GM23248 (cell line): ENCODE results near the gene LRP1. TPM values are rescaled to one million over a fixed set of nuclear protein-coding genes. Genes with fewer than 3 reads are reported as not detected.
A peak's percentile ranks its signal among the peaks of the same experiment; 100 is the strongest.

Source experiments
- DNase-seq: peaks from one replicate; pipeline ENCODE4 v3.0.0-alpha.2; 2015
- H2AFZ ChIP-seq: fragments of 200-600 bp; sonication (generic); 2 replicates; pipeline ENCODE4 v1.6.1; 2016; ENCODE audit warnings: antibody characterized with exemption
- H3F3A ChIP-seq: fragments of 200-600 bp; sonication (generic); 2 replicates; pipeline ENCODE4 v1.6.1; 2016; ENCODE audit warnings: mild to moderate bottlenecking, antibody characterized with exemption, mixed run types; ENCODE audit not compliant: insufficient read depth
- H3K27ac ChIP-seq: fragments of 200-600 bp; sonication (generic); 2 replicates; pipeline ENCODE4 v1.5.1; 2016; ENCODE audit warnings: mild to moderate bottlenecking
- H3K27me3 ChIP-seq: fragments of 200-600 bp; sonication (generic); replicated peaks from 2 replicates; pipeline ENCODE4 v1.6.1; 2016; ENCODE audit warnings: mild to moderate bottlenecking; ENCODE audit not compliant: insufficient read depth
- H3K36me3 ChIP-seq: fragments of 200-600 bp; sonication (generic); 2 replicates; pipeline ENCODE4 v1.6.1; 2016; ENCODE audit warnings: low read depth, mild to moderate bottlenecking
- H3K4me1 ChIP-seq: fragments of 200-600 bp; sonication (generic); 2 replicates; pipeline ENCODE4 v1.6.1; 2016; ENCODE audit warnings: mild to moderate bottlenecking; ENCODE audit not compliant: insufficient read depth
- H3K4me2 ChIP-seq: fragments of 200-600 bp; sonication (generic); one replicate; pipeline ENCODE4 v1.6.1; 2016; ENCODE audit warnings: mild to moderate bottlenecking; ENCODE audit not compliant: unreplicated experiment
- H3K4me3 ChIP-seq: fragments of 200-600 bp; sonication (generic); 2 replicates; pipeline ENCODE4 v1.5.1; 2016; ENCODE audit warnings: mild to moderate bottlenecking
- H3K79me2 ChIP-seq: fragments of 200-600 bp; sonication (generic); 2 replicates; pipeline ENCODE4 v1.6.1; 2016; ENCODE audit warnings: mild to moderate bottlenecking; ENCODE audit not compliant: insufficient read depth
- H3K9ac ChIP-seq: fragments of 200-600 bp; sonication (generic); 2 replicates; pipeline ENCODE4 v1.6.1; 2016; ENCODE audit warnings: mild to moderate bottlenecking
- H3K9me2 ChIP-seq: fragments of 200-600 bp; sonication (generic); 2 replicates; pipeline ENCODE4 v1.6.1; 2016; ENCODE audit warnings: mixed run types, mild to moderate bottlenecking, moderate library complexity; ENCODE audit not compliant: insufficient read depth
- H3K9me3 ChIP-seq: fragments of 200-600 bp; sonication (generic); one replicate; pipeline ENCODE4 v1.6.1; 2017; ENCODE audit warnings: low read depth
- H4K20me1 ChIP-seq: fragments of 200-600 bp; sonication (generic); 2 replicates; pipeline ENCODE4 v1.6.0; 2016; ENCODE audit not compliant: insufficient read depth
- EZH2 ChIP-seq: fragments of 200-600 bp; sonication (generic); IDR thresholded peaks from 2 replicates; pipeline ENCODE4 v1.6.1; 2018; ENCODE audit warnings: antibody characterized with exemption, mild to moderate bottlenecking; ENCODE audit not compliant: insufficient read depth, poor library complexity, severe bottlenecking
- EZH2phosphoT487 ChIP-seq: fragments of 200-600 bp; sonication (generic); IDR thresholded peaks from 2 replicates; pipeline ENCODE4 v1.6.1; 2018; ENCODE audit warnings: antibody characterized with exemption, moderate library complexity, mild to moderate bottlenecking, low read depth; ENCODE audit not compliant: insufficient read depth
- WGBS, 2 experiments: methylation state at CpG; one replicate each; pipeline ENCODE4 v1.1.6; 2015 to 2017; ENCODE audit warnings: low lambda C conversion rate in 2 of 2, low coverage in 1 of 2; ENCODE audit errors: missing lambda C conversion rate in 2 of 2; 5-methylcytosine and 5-hydroxymethylcytosine counted together
- in situ Hi-C: fragments of 300-500 bp; cut with MboI; formaldehyde crosslinking; loops from 2 replicates; pipeline ENCODE4 v1.15.0; 2020
- polyA plus RNA-seq: library from polyadenylated mRNA; unstranded; fragments of >200 nt; fragmentation: Nextera tagmentation; extraction: Ambion mirVana; gene quantifications from 2 replicates; pipeline ENCODE4 v1.2.1, GENCODE V29; 2016
- total RNA-seq: library from RNA; depleted of rRNA; stranded (reverse); fragments of >200 nt; shearing (Covaris generic); gene quantifications from 2 replicates; pipeline ENCODE4 v1.2.3, GENCODE V29; 2014

LRP1 gene
- total and polyA plus RNA-seq, 2 experiments from 2014 or later = 166 to 257 TPM

DNA sequence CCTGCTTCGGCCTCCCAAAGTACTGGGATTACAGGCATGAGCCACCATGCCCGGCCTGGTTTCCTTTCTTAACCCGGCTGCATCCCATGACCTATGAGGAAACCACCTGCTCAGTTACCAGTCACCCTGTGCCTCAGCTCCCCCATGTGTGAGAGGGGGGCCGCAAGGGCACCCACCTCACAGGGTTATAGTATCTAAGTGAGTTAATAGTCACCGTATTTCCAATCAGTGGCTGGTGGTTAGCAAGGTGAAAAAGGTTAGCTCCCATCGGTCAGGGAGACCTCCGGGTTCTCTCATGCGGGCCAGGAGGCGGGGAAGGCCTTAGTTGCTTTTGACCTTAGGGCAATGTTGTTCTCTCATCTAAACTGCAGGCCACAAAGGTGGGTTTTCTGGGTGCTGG, 6.7 kb downstream of the LRP1 start:
- no peak for TF ChIP-seq EZH2phosphoT487
- no peak for TF ChIP-seq EZH2
- Histone ChIP-seq H3K79me2 (peaks cover 97% of the 10 kb centered on the region), H3K27me3 (no peaks in the 10 kb centered on the region), H3K9me2 (no peaks in the 10 kb centered on the region), H3K4me1 (peaks cover 81% of the 10 kb centered on the region), H3K36me3 (peaks cover 8% of the 10 kb centered on the region), H4K20me1 (no peaks in the 10 kb centered on the region), H3K9ac (peak overlapping the region; percentile 70), H3K27ac (peak overlapping the region; percentile 89), H3K9me3 (no peaks in the 10 kb centered on the region), H3F3A (peaks cover 84% of the 10 kb centered on the region), H2AFZ (no peak overlapping the region), H3K4me3 (peak overlapping the region; percentile 90; the same call in 1 of the 2 replicates), H3K4me2 (peak overlapping the region; percentile 74)
- peak; percentile 52 for DNase-seq
- in situ Hi-C loops = no loop called here
- 25 to 29% methylated on average over 9 of the region's 9 CpGs for WGBS, 2 experiments

DNA sequence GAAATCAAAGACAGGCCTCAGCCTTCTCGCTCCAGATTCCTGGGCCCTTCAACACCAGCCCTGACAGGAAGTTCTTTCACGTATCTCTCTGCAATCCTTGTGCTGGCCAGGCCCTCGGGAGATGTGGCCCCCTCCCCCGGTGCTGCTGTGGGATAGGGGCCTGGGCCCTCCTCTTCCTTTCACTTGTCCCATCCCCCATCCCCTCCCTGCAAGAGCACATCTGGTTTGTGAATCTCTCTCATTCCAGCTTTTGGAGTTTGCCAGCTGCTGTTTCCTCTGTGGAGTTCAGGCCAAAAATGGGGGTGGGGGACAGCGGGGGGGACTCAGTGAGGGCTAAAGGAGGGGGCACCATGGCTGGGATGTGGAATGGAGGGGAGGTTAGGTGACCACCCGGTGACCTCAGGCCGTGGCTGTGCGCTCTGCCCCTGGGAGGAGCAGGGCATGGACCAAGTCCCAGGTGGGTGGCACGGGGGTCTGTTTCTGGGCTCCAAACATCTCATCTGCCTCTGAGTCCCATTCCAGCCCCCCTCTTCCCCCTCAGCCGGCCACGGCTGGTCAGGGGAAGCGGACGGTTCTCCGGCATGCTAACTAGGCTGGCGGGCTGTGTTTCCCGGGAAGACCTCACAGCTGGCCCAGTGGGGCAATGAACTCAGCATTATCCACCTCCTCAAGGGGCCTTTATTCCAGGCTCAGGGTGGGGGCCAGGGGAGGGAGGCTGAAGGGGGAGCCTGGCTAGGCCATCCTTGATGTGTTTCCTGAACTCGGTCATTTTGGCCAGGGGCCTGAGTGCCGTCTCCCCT, 7.4 kb downstream of the LRP1 start:
- in situ Hi-C loops = no loop called here
- no peaks in the 10 kb centered on the region for H3K9me3 ChIP-seq
- peak overlapping the region; percentile 89 for H3K27ac ChIP-seq
- peak overlapping the region; percentile 70 for H3K9ac ChIP-seq
- H3K27me3 ChIP-seq = no peaks in the 10 kb centered on the region
- peaks cover 14% of the 10 kb centered on the region for H3K36me3 ChIP-seq
- no peaks in the 10 kb centered on the region for H3K9me2 ChIP-seq
- H3F3A ChIP-seq = peaks cover 84% of the 10 kb centered on the region
- H3K4me2 ChIP-seq = peak overlapping the region; percentile 74
- no peaks in the 10 kb centered on the region for H4K20me1 ChIP-seq
- peaks cover 97% of the 10 kb centered on the region for H3K79me2 ChIP-seq
- TF ChIP-seq EZH2 (no peak), EZH2phosphoT487 (no peak)
- no peak overlapping the region for H2AFZ ChIP-seq
- DNase-seq = peak; percentile 77
- H3K4me1 ChIP-seq = peaks cover 86% of the 10 kb centered on the region
- WGBS, 2 experiments = 9 to 12% methylated on average over 15 to 18 of the region's 18 CpGs
- peak overlapping the region; percentile 90 for H3K4me3 ChIP-seq

DNA sequence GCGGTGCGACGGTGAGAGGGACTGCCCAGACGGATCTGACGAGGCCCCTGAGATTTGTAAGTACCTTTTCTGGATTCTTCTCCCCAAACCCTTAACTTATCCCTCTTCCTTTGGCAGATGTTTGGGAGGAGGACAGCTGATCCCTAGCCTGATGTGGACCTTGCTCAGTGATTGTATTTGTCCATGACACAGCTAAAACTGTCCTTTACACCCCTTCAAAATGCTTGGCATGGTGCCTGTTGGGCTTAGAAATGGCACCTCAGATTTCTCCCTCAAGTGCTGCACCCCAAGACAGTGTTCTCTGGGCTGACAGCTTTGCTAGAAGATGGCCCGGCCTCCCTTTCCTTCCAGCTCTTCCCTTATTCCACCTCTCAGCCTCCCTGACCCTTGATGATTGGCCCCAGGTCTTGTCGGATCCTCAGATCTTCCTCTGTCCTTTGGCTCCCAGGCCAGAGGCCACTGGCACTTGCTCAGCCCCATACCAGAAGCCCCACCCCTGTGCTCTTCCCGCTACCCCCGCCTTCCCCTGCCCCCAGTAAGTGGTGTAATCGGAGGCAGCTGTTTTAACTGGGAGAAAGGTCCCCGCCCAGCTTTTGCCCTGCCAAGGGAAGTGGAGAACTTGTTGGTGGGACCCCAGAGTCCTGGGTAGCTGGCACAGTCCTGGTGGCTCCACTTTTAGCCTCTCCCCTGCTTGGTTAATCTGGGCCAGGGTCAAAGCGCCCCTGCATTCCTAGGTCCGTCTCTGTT, 10.4 kb downstream of the LRP1 start:
- H2AFZ ChIP-seq = no peak overlapping the region
- H3K27me3 ChIP-seq = no peaks in the 10 kb centered on the region
- peaks cover 98% of the 10 kb centered on the region for H3K79me2 ChIP-seq
- peak; percentile 77 for DNase-seq
- H4K20me1 ChIP-seq = no peaks in the 10 kb centered on the region
- no peaks in the 10 kb centered on the region for H3K9me3 ChIP-seq
- no peak for TF ChIP-seq EZH2phosphoT487
- TF ChIP-seq EZH2 = no peak
- 30% methylated on average over 11 to 13 of the region's 13 CpGs for WGBS, 2 experiments
- H3K36me3 ChIP-seq = peaks cover 44% of the 10 kb centered on the region
- H3F3A ChIP-seq = peaks cover 76% of the 10 kb centered on the region
- no peak overlapping the region for H3K4me3 ChIP-seq
- peak overlapping the region; percentile 42 for H3K9ac ChIP-seq
- peak overlapping the region; percentile 48 for H3K4me2 ChIP-seq
- H3K9me2 ChIP-seq = no peaks in the 10 kb centered on the region
- H3K27ac ChIP-seq = peak overlapping the region; percentile 89
- in situ Hi-C loops = no loop called here
- H3K4me1 ChIP-seq = peaks cover 81% of the 10 kb centered on the region

DNA sequence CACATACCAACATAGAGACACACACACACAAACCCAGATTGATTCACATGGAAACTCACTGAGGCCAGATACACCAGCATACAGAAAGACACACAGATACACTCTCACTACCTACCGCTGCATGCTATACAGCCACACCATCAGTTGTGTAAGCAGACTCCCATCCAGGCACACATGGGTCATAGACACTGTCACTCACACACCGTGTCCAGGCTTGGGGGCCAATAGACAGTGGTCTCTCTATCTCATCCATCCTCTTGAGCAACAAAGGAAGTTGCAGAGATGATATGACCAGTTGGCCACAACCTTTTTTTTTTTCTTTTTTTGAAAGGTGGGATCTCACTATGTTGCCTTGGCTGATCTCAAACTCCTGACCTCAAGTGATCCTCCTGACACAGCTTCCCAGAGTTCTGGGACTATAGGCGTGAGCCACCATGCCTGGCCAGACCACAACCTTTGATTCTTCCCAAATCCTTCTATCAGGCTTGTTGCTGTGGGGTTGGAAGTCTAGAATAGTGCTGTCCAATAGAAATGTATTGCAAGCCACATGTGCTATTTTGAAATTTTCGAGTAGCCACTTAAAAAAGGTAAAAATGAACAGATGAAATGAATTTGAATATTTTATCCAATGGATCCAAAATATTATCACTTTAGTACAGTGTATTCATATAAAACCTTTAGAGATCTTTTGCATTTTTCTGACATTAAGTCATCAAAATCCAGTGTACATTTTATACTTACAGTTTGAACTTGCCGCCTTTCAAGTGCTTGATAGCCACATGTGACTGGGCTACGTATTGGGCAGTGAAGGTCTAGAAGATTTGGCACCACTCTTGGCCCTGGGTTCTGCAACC, 11.7 kb downstream of the LRP1 start:
- Histone ChIP-seq H3K9me2 (no peaks in the 10 kb centered on the region), H3K4me3 (no peak overlapping the region), H3K4me2 (peak overlapping the region; percentile 26), H3K9me3 (no peaks in the 10 kb centered on the region), H3F3A (peaks cover 77% of the 10 kb centered on the region), H4K20me1 (no peaks in the 10 kb centered on the region), H2AFZ (no peak overlapping the region), H3K27ac (peak overlapping the region; percentile 89), H3K79me2 (peaks cover 98% of the 10 kb centered on the region), H3K27me3 (no peaks in the 10 kb centered on the region), H3K4me1 (peaks cover 68% of the 10 kb centered on the region), H3K36me3 (peaks cover 57% of the 10 kb centered on the region), H3K9ac (peak overlapping the region; percentile 42; the same call in 1 of the 2 replicates)
- WGBS, 2 experiments = 55 to 57% methylated on average over 6 of the region's 6 CpGs
- in situ Hi-C loops = no loop called here
- TF ChIP-seq EZH2phosphoT487 (no peak), EZH2 (no peak)
- peak; percentile 71 for DNase-seq
